NT2/D1 (cell line): Measurements from ENCODE around the gene TOMM5.

ENCODE experiments used
- SUZ12 ChIP-seq: IDR thresholded peaks from 2 replicates; pipeline ENCODE4 v1.6.1; 2011; ENCODE audit not compliant: insufficient read length, insufficient read depth; ENCODE audit errors: extremely low read depth
- YY1 ChIP-seq: IDR thresholded peaks from 2 replicates; pipeline ENCODE4 v1.6.1; 2011; ENCODE audit not compliant: insufficient read length, insufficient read depth
- ZNF274 ChIP-seq: IDR thresholded peaks from 2 replicates; pipeline ENCODE4 v1.6.1; 2011; ENCODE audit warnings: mild to moderate bottlenecking, low read depth, low read length

DNA sequence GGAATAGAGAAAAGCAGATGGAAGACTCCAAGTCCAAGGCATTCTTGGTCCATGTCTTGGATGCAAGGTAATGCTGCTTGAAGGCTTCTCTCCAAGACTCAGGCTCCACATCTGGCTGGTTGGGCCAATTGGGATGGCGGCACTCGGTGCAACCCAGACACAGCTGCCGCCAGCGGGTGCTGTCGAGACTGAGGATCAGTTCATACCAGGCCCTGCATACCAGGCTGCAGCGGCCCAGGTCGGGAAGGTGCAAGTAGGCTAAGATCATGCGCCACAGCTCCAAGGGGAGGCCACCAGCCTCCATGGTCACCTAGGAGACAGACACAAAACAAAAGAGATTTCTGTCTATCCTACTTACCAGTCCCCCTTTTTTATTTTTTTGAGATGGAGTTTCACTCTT, 50.9 kb downstream of the TOMM5 start:
- TF ChIP-seq YY1 (no peak), ZNF274 (no peak), SUZ12 (no peak)
